GM12878 (cell line): ENCODE results near the gene DDX4. TPM values are rescaled to one million over a fixed set of nuclear protein-coding genes. Genes with fewer than 3 reads are reported as not detected.

Source experiments
- ATAC-seq: fragments of 200-7000 bp; cut with Tn5 transposase; 3 replicates; pipeline ENCODE4 v1.9.1; 2020; ENCODE audit warnings: mild to moderate bottlenecking, moderate library complexity
- BruUV-seq: library from RNA; stranded (reverse); fragments of 400-500 nt; replicated peaks from 2 replicates; lab custom pipeline; 2021; lab: Mats Ljungman, UMichigan
- CTCF ChIA-PET: fragments of 300-600 bp; sonication (Branson Sonifier 250); formaldehyde crosslinking; extraction: SDS; loops from one replicate; lab custom pipeline; 2021; ENCODE audit warnings: inconsistent platforms; lab: Yijun Ruan, JAX
- POLR2A ChIA-PET: fragments of 350-600 bp; formaldehyde crosslinking; extraction: SDS; loops from one replicate; lab custom pipeline; 2021; ENCODE audit warnings: inconsistent platforms; lab: Charles Lee
- RAD21 ChIA-PET: fragments of 300-600 bp; sonication (Branson Sonifier 250); formaldehyde crosslinking; loops from one replicate; lab custom pipeline; 2023; ENCODE audit warnings: antibody characterized with exemption; ENCODE audit not compliant: unreplicated experiment; lab: Charles Lee
- SMC1A ChIA-PET: fragments of 300-600 bp; sonication (Branson Sonifier 250); formaldehyde crosslinking; loops from one replicate; lab custom pipeline; 2023; ENCODE audit not compliant: unreplicated experiment, uncharacterized antibody; lab: Charles Lee
- DNase-seq: peaks from one replicate; pipeline ENCODE4 v3.0.0-alpha.2; 2011; ENCODE audit warnings: low read depth, low spot score
- FAIRE-seq: peaks from 3 replicates; lab custom pipeline; 2011; peaks lifted over from hg19 to GRCh38; lab: Jason Lieb, UNC
- H2AFZ ChIP-seq: 2 replicates; pipeline ENCODE4 v1.6.0; 2011; ENCODE audit warnings: low read depth, low read length, control low read depth; ENCODE audit not compliant: control insufficient read depth
- H3K27ac ChIP-seq: 2 replicates; pipeline ENCODE4 v1.5.1; 2011; ENCODE audit warnings: control low read depth; ENCODE audit not compliant: control insufficient read depth, insufficient read depth
- H3K27me3 ChIP-seq, 2 experiments: replicated peaks in 1 of 2; 2 replicates each; pipeline versions ENCODE4 v1.6.0 to v1.6.1; 2011; ENCODE audit warnings: low read length in 1 of 2; ENCODE audit not compliant: control insufficient read depth in 2 of 2, insufficient read depth in 2 of 2
- H3K36me3 ChIP-seq, 2 experiments: 2 replicates each; pipeline ENCODE4 v1.5.1; 2011; ENCODE audit warnings: low read length in 1 of 2; ENCODE audit not compliant: control insufficient read depth in 2 of 2, insufficient read depth in 2 of 2
- H3K4me1 ChIP-seq: 2 replicates; pipeline ENCODE4 v1.6.1; 2011; ENCODE audit warnings: mild to moderate bottlenecking, low read length, moderate library complexity, mixed read lengths; ENCODE audit not compliant: control insufficient read depth, insufficient read depth
- H3K4me2 ChIP-seq: 2 replicates; pipeline ENCODE4 v1.6.0; 2011; ENCODE audit warnings: control low read depth; ENCODE audit not compliant: control insufficient read depth, insufficient read depth
- H3K4me3 ChIP-seq: fragments of 200-600 bp; sonication (generic); 2 replicates; pipeline ENCODE4 v1.5.1; 2016
- H3K79me2 ChIP-seq: 2 replicates; pipeline ENCODE4 v1.6.0; 2011; ENCODE audit warnings: low read length; ENCODE audit not compliant: control insufficient read depth, insufficient read depth
- H3K9ac ChIP-seq: 2 replicates; pipeline ENCODE4 v1.8.0; 2011; ENCODE audit warnings: low read length, control low read depth, mixed read lengths; ENCODE audit not compliant: control insufficient read depth, insufficient read depth
- H3K9me3 ChIP-seq: replicated peaks from 3 replicates; pipeline ENCODE4 v1.5.1; 2011; ENCODE audit warnings: mild to moderate bottlenecking, low read length; ENCODE audit not compliant: control insufficient read depth, insufficient read depth
- H4K20me1 ChIP-seq: 2 replicates; pipeline ENCODE4 v1.6.0; 2011; ENCODE audit not compliant: control insufficient read depth, insufficient read depth
- BCL11A ChIP-seq: IDR thresholded peaks from 2 replicates; pipeline ENCODE4 v1.6.1; 2011; ENCODE audit warnings: low read depth, low read length
- CREM ChIP-seq: IDR thresholded peaks from 2 replicates; pipeline ENCODE4 v1.6.1; 2014; ENCODE audit warnings: antibody characterized with exemption, low read depth
- FOXM1 ChIP-seq: IDR thresholded peaks from 2 replicates; pipeline ENCODE4 v1.6.1; 2012; ENCODE audit warnings: low read depth, mild to moderate bottlenecking, inconsistent platforms, low read length, moderate library complexity
- IRF4 ChIP-seq: IDR thresholded peaks from 2 replicates; pipeline ENCODE4 v1.6.1; 2011; ENCODE audit warnings: low read depth, low read length
- JUNB ChIP-seq: IDR thresholded peaks from 2 replicates; pipeline ENCODE4 v1.6.1; 2016; ENCODE audit warnings: antibody characterized with exemption, mild to moderate bottlenecking
- KLF5 ChIP-seq: fragments of 450-650 bp; IDR thresholded peaks from 2 replicates; pipeline ENCODE4 v1.6.1; 2014; ENCODE audit warnings: mild to moderate bottlenecking; ENCODE audit not compliant: partially characterized antibody
- MEF2A ChIP-seq: IDR thresholded peaks from 2 replicates; pipeline ENCODE4 v1.6.1; 2011; ENCODE audit warnings: low read depth, mild to moderate bottlenecking, low read length, moderate library complexity; ENCODE audit not compliant: insufficient read depth
- MTA2 ChIP-seq: fragments of 450-650 bp; IDR thresholded peaks from 2 replicates; pipeline ENCODE4 v1.6.1; 2016; ENCODE audit warnings: low read depth, mild to moderate bottlenecking, moderate library complexity
- NFIC ChIP-seq: IDR thresholded peaks from 2 replicates; pipeline ENCODE4 v1.6.1; 2012; ENCODE audit warnings: low read depth, mild to moderate bottlenecking, inconsistent platforms, low read length, moderate library complexity
- SUZ12 ChIP-seq: fragments of 200-600 bp; sonication (generic); IDR thresholded peaks from one replicate; pipeline ENCODE4 v1.6.1; 2018; ENCODE audit warnings: antibody characterized with exemption, mild to moderate bottlenecking; ENCODE audit not compliant: unreplicated experiment
- YY1 ChIP-seq: IDR thresholded peaks from 2 replicates; pipeline ENCODE4 v1.6.1; 2011; ENCODE audit warnings: low read depth, mild to moderate bottlenecking, low read length
- WGBS: methylation state at CpG from one replicate; pipeline ENCODE4 v1.1.6; 2016; ENCODE audit warnings: low lambda C conversion rate; ENCODE audit not compliant: insufficient replicate concordance, insufficient coverage; ENCODE audit errors: missing lambda C conversion rate; 5-methylcytosine and 5-hydroxymethylcytosine counted together
- in situ Hi-C: fragments of 300-500 bp; cut with MboI; formaldehyde crosslinking; loops from 9 replicates; pipeline ENCODE4 v1.14.3; 2018; ENCODE audit warnings: mixed read lengths
- intact Hi-C: fragments of 100-400 bp; cut with micrococcal nuclease; formaldehyde crosslinking; loops from one replicate; pipeline ENCODE4 v1.14.2; 2022; ENCODE audit not compliant: unreplicated experiment
- polyA plus RNA-seq, 11 experiments: library from polyadenylated mRNA; depleted of rRNA in 4 of 11; unstranded in 6 of 11; stranded (reverse) in 5 of 11; fragments of >200 nt; fragmentation: Nextera tagmentation in 4 of 11; fragmentation: Illumina TruSeq in 1 of 11; extraction: Ambion mirVana in 4 of 11; extraction: Trizol in 1 of 11; gene quantifications; 1 replicate in 1 of 11; 2 replicates in 10 of 11; pipeline versions ENCODE4 v1.2.1 to v1.2.3, GENCODE V29; 2011 to 2016; ENCODE audit warnings: inconsistent platforms in 2 of 11, missing spikeins in 2 of 11, low read depth in 1 of 11
- total RNA-seq, 4 experiments: library from RNA; depleted of rRNA in 3 of 4; stranded (reverse); fragments of >200 nt in 3 of 4; fragmentation: Illumina TruSeq in 1 of 4; extraction: Trizol in 1 of 4; gene quantifications; 2 replicates each; pipeline versions ENCODE4 v1.2.1 to v1.2.3, GENCODE V29; 2013 to 2021
- TF ChIP-seq, protein P1 (sequence below): IDR thresholded peaks from 2 replicates; pipeline ENCODE4 v1.6.1; 2012; ENCODE audit warnings: low read length, inconsistent platforms

Gene DDX4
- total and polyA plus RNA-seq, 10 of the 15 experiments (the other 5 are each of a cell fraction or from before 2014, with no cell fraction given), result 0.05 to 0.36 (median 0.09) TPM; not detected in 4

DNA sequence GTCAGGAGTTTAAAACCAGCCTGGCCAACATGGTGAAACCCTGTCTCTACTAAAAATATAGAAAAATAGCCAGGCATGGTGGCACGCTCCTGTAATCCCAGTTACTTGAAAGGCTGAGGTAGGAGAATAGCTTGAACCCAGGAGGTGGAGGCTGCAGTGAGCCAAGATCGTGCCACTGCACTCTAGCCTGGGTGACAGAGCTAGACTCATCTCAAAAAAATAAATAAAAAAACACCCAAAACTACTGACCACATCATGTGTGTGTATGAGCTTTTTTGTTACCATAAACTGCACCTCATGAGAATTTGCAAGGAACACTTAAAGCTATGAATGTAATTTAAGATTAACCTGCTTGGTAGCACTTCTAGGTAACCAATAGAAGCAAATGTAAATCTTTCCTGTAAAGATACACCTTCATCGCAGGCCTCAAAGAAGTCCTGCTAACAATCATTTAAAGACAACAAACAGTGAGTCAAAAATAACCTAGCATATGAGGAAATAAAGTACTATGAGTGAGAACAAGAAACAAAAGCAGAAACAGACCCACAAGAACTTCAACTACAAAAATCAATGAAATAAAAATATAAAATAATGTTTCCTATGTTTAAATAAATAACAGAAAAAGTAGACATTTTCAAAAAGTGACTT lies 38.7 kb upstream of the DDX4 start:
- intact Hi-C loops (loop anchor here (10.0 kb wide), 1 partner anchor 164 kb away; the partner anchor contains the start of gene PLPP1), in situ Hi-C loops (no loop called here)
- peak overlapping the region; percentile 33; the same call in 1 of the 2 replicates for H3K4me2 ChIP-seq
- H2AFZ ChIP-seq, result no peak overlapping the region
- peaks cover 20% of the 10 kb centered on the region for H3K4me1 ChIP-seq
- no peak overlapping the region for H3K4me3 ChIP-seq
- ChIA-PET CTCF (interaction anchor here (0.6 to 1.1 kb wide), 4 partner anchors 10 to 432 kb away, joined by 3 read pairs; no protein-coding TSS in a partner anchor), RAD21 (interaction anchor here (0.7 to 1.3 kb wide), 2 partner anchors 10 to 199 kb away, joined by 4 read pairs; no protein-coding TSS in a partner anchor), SMC1A (interaction anchor here (1.0 to 1.7 kb wide), 3 partner anchors 15 to 236 kb away, joined by 3 to 7 read pairs (median 3); no protein-coding TSS in a partner anchor), POLR2A (no interaction called here)
- peak; percentile 80 for ATAC-seq
- no peaks in the 10 kb centered on the region for H4K20me1 ChIP-seq
- no peaks in the 10 kb centered on the region for H3K79me2 ChIP-seq
- peaks cover 2% of the 10 kb centered on the region; the same call in 2 of the 3 replicates for H3K9me3 ChIP-seq
- H3K36me3 ChIP-seq, result no peaks in the 10 kb centered on the region; a peak in 1 of 4 replicates
- WGBS, result 29% methylated on average over 3 of the region's 3 CpGs
- H3K27me3 ChIP-seq, result no peaks in the 10 kb centered on the region
- TF ChIP-seq IRF4 (peak; percentile 62; the same call in 1 of the 2 replicates), MTA2 (0 out of 2 replicates have a peak, but pooled peaks have one; percentile 28), BCL11A (0 out of 2 replicates have a peak, but pooled peaks have one; percentile 16), NFIC (peak; percentile 75), KLF5 (no peak), FOXM1 (0 out of 2 replicates have a peak, but pooled peaks have one; percentile 28), CREM (peak; percentile 26; the same call in 1 of the 2 replicates), MEF2A (peak; percentile 79; the same call in 1 of the 2 replicates), YY1 (no peak), SUZ12 (no peak), JUNB (peak; percentile 91)
- TF ChIP-seq, protein P1, sequence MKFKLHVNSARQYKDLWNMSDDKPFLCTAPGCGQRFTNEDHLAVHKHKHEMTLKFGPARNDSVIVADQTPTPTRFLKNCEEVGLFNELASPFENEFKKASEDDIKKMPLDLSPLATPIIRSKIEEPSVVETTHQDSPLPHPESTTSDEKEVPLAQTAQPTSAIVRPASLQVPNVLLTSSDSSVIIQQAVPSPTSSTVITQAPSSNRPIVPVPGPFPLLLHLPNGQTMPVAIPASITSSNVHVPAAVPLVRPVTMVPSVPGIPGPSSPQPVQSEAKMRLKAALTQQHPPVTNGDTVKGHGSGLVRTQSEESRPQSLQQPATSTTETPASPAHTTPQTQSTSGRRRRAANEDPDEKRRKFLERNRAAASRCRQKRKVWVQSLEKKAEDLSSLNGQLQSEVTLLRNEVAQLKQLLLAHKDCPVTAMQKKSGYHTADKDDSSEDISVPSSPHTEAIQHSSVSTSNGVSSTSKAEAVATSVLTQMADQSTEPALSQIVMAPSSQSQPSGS, result peak; percentile 62; the same call in 1 of the 2 replicates
- DNase-seq, result no peak
- H3K27ac ChIP-seq, result peak overlapping the region; percentile 39; the same call in 1 of the 2 replicates
- H3K9ac ChIP-seq, result no peak overlapping the region
- peak; percentile 70 for FAIRE-seq
- BruUV-seq, result no TSS peak
